ENCODE data around the gene RAD51B.

The RAD51B gene

GRCh38 chr14:68402525-68403101 lies 583.0 kb downstream of the RAD51B start:
- no peak overlapping the region for H3K4me3 ChIP-seq (ENCODE audit: low read depth, low read length)
- no peak for TF ChIP-seq CTCF (IDR thresholded peaks at IDR 0.05; ENCODE audit: low read depth, low read length)
- in situ Hi-C loops (cut with HindIII; ENCODE audit: low sequenced_read_pairs): no loop called here
- DNase-seq (ENCODE audit: low read depth, low spot score): no peak

- DNase-seq (ENCODE audit: low read depth, low spot score): no peak
- in situ Hi-C loops (cut with HindIII; ENCODE audit: low sequenced_read_pairs): no loop called here
- TF ChIP-seq CTCF (IDR thresholded peaks at IDR 0.05; ENCODE audit: low read depth, low read length): no peak
- H3K4me3 ChIP-seq (ENCODE audit: low read depth, low read length): no peak overlapping the region
These were observed 583.9 kb downstream of the RAD51B start for GRCh38 chr14:68403191-68404145.

- H3K4me3 ChIP-seq (ENCODE audit: low read depth, low read length): no peak overlapping the region
- no peak for TF ChIP-seq CTCF (IDR thresholded peaks at IDR 0.05; ENCODE audit: low read depth, low read length)
- no peak for DNase-seq (ENCODE audit: low read depth, low spot score)
- in situ Hi-C loops (cut with HindIII; ENCODE audit: low sequenced_read_pairs): no loop called here
These were observed 584.6 kb downstream of the RAD51B start for GRCh38 chr14:68404146-68404527.

GRCh38 chr14:68404652-68405183 lies 585.1 kb downstream of the RAD51B start:
- H3K4me3 ChIP-seq (ENCODE audit: low read depth, low read length): no peak overlapping the region
- in situ Hi-C loops (cut with HindIII; ENCODE audit: low sequenced_read_pairs): no loop called here
- TF ChIP-seq CTCF (IDR thresholded peaks at IDR 0.05; ENCODE audit: low read depth, low read length): no peak
- no peak for DNase-seq (ENCODE audit: low read depth, low spot score)

- DNase-seq (ENCODE audit: low read depth, low spot score): no peak
- H3K4me3 ChIP-seq (ENCODE audit: low read depth, low read length): no peak overlapping the region
- in situ Hi-C loops (cut with HindIII; ENCODE audit: low sequenced_read_pairs): no loop called here
- TF ChIP-seq CTCF (IDR thresholded peaks at IDR 0.05; ENCODE audit: low read depth, low read length): no peak
These were observed 586.4 kb downstream of the RAD51B start for GRCh38 chr14:68405961-68406360.

GRCh38 chr14:68407285-68407684 lies 587.7 kb downstream of the RAD51B start:
- H3K4me3 ChIP-seq (ENCODE audit: low read depth, low read length): no peak overlapping the region
- no peak for TF ChIP-seq CTCF (IDR thresholded peaks at IDR 0.05; ENCODE audit: low read depth, low read length)
- in situ Hi-C loops (cut with HindIII; ENCODE audit: low sequenced_read_pairs): no loop called here
- DNase-seq (ENCODE audit: low read depth, low spot score): no peak
